Measurements from ENCODE around the gene SLC9B1. TPM values are rescaled to one million over a fixed set of nuclear protein-coding genes. Genes with fewer than 3 reads are reported as not detected.

Gene SLC9B1, protein sequence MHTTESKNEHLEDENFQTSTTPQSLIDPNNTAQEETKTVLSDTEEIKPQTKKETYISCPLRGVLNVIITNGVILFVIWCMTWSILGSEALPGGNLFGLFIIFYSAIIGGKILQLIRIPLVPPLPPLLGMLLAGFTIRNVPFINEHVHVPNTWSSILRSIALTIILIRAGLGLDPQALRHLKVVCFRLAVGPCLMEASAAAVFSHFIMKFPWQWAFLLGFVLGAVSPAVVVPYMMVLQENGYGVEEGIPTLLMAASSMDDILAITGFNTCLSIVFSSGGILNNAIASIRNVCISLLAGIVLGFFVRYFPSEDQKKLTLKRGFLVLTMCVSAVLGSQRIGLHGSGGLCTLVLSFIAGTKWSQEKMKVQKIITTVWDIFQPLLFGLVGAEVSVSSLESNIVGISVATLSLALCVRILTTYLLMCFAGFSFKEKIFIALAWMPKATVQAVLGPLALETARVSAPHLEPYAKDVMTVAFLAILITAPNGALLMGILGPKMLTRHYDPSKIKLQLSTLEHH
- 0.47 and 0.63 TPM in 2 replicates for total RNA-seq

GRCh38 chr4:103019308-103020124, at the start of gene SLC9B1:
Gene SLC9B1, minus strand, starts transcription at chr4:103019705. Its CDS starts 27,994 bp downstream, at chr4:102991711.

DNA sequence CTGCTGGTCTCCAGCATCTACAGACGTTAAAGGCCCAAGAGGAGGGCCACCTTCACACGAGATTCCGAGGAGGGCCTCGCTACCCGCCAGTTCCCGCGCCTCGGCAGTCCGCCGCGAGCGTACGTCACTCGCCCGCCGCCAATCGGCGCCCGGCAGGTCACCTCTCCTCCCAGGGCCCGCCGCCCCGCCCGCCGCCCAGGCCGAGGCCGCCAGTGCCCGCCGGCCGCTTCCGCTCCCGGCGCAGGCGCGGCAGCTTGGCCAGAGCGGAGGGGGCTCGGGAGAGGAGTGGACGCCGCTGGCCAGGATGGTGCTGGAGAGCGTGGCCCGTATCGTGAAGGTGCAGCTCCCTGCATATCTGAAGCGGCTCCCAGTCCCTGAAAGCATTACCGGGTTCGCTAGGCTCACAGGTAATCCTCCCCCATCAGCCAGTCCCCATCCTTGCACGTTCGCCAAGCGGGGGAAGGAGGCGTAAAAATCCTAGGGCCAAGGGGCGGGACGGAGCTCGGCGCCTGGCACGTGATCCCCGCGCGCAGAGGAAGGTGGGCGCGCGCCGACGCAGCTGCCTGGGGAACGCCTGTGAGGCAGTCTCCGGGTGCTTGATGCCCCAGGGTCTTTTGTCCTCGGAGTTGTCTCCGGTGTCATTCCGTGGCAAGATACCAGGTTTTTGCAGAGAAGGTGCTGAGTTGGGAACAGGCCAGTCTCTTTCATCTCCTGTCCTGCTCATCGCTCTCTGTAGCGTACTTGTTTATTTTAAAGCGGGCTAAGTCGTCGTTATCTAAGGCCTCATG, 150.5 kb downstream of the SLC9B1 start, which contains the start of gene CISD2:
TSS of gene CISD2 (plus strand) at position 212 of the 788 bp plus-strand sequence. CDS start at position 305, 93 bp downstream.

Other genes with a start within 250 kb of the SLC9B1 start
- 259 and 295 TPM in 2 replicates for gene UBE2D3, start 192.2 kb downstream of the SLC9B1 start, total RNA-seq
- 43.9 and 44.6 TPM in 2 replicates for gene CISD2, start 150.7 kb downstream of the SLC9B1 start, total RNA-seq
- gene SLC9B2, start 57.1 kb upstream of the SLC9B1 start, total RNA-seq, result 18.4 and 22.1 TPM in 2 replicates
- 34.9 and 39.2 TPM in 2 replicates for gene BDH2, start 80.1 kb upstream of the SLC9B1 start, total RNA-seq
- 7.5 and 20.8 TPM in 2 replicates for gene CENPE, start 178.6 kb upstream of the SLC9B1 start, total RNA-seq